ENCODE data around the gene LAGE3. TPM values are rescaled to one million over a fixed set of nuclear protein-coding genes. Genes with fewer than 3 reads are reported as not detected.

Gene LAGE3
- total and polyA plus RNA-seq, 2 of the 8 experiments (the other 6 are each of a cell fraction or from before 2014, with no cell fraction given), result 44.5 to 102 TPM

DNA sequence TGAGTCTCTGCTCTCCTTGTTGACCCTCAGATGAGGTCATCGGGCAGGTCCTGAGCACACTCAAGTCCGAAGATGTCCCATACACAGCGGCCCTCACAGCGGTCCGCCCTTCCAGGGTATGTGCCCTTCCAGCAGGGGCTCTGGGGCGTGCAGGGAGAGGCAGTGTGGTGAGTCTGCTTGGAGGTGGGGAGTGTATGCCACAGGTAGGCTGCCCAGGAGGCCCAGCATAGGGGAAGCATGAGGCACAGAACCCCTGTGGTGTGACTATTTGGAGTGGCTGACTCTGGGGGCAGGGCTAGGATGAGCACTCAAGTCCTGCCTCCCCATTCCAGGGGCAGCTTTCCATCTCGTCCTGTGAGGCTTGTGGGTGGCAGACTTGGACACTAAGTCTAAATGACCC lies 45.5 kb downstream of the LAGE3 start:
- CTCF ChIA-PET (ENCODE audit: partially characterized antibody), result no interaction called here
- Histone ChIP-seq H4K91ac (replicated peaks; ENCODE audit: insufficient read length, low read length) (no peak overlapping the region), H3K23ac (ENCODE audit: insufficient read length) (no peak overlapping the region), H3K9ac (replicated peaks in 1 of 4; ENCODE audit: extremely low read depth in 1 of 4, low read depth in 3 of 4, low read length in 3 of 4) (no peak overlapping the region), H3K4me2 (ENCODE audit: insufficient read depth in 1 of 2, low read depth in 2 of 2, low read length in 2 of 2) (no peak overlapping the region), H3K18ac (ENCODE audit: extremely low read depth, low read length) (no peak overlapping the region), H2BK20ac (ENCODE audit: low read length) (no peak overlapping the region), H2BK5ac (ENCODE audit: low read depth, low read length) (no peak overlapping the region), H3K14ac (ENCODE audit: insufficient read length) (no peak overlapping the region), H2BK120ac (replicated peaks; ENCODE audit: low read depth, low read length) (no peak overlapping the region), H2BK15ac (ENCODE audit: low read length) (no peak overlapping the region), H4K8ac (ENCODE audit: extremely low read depth, insufficient read depth, low read length) (no peak overlapping the region), H3K36me3 (ENCODE audit: control insufficient read depth in 2 of 4, insufficient read depth in 4 of 4, low read length in 3 of 4) (peaks cover 0 to 14% (median 7%) of the 10 kb centered on the region in 4 experiments; a peak in 5 of 8 replicates), H3K27ac (ENCODE audit: low read depth, low read length) (no peak overlapping the region), H4K20me1 (replicated peaks in 1 of 2; ENCODE audit: control insufficient read depth in 1 of 2, insufficient read depth in 2 of 2, low read length in 2 of 2) (peaks cover 0 to 8% of the 10 kb centered on the region in 2 experiments), H2BK12ac (ENCODE audit: low read depth, low read length) (no peak overlapping the region), H3K4ac (replicated peaks; ENCODE audit: insufficient read length, low read depth, low read length) (no peak overlapping the region), H3K4me1 (replicated peaks in 1 of 4; ENCODE audit: control insufficient read depth in 3 of 4, insufficient read depth in 4 of 4, low read length in 3 of 4) (peaks cover 0 to 6% (median 4%) of the 10 kb centered on the region in 4 experiments; a peak in 6 of 7 replicates), H2AK5ac (ENCODE audit: low read depth, low read length) (no peak overlapping the region), H3K4me3 (ENCODE audit: extremely low read depth in 1 of 4, insufficient read depth in 2 of 4, low read depth in 3 of 4, low read length in 4 of 4) (no peak overlapping the region), H3K9me3 (ENCODE audit: insufficient read depth in 2 of 2, low read depth in 1 of 2, low read length in 1 of 2) (no peaks in the 10 kb centered on the region), H3K56ac (replicated peaks; ENCODE audit: insufficient read length, low read depth, low read length) (no peak overlapping the region), H3K79me1 (ENCODE audit: low read depth, low read length) (no peaks in the 10 kb centered on the region), H2AFZ (ENCODE audit: low read length) (no peak overlapping the region), H3K79me2 (ENCODE audit: control insufficient read depth in 1 of 2, insufficient read depth in 2 of 2, low read length in 2 of 2) (peaks cover 3 to 20% of the 10 kb centered on the region in 2 experiments; a peak in 2 of 4 replicates), H3K23me2 (ENCODE audit: low read depth, low read length) (peaks cover 7% of the 10 kb centered on the region; the same call in 1 of the 2 replicates), H3K27me3 (replicated peaks in 1 of 4; ENCODE audit: control insufficient read depth in 3 of 4, extremely low read depth in 1 of 4, insufficient read depth in 3 of 4, low read length in 3 of 4) (no peaks in the 10 kb centered on the region), H4K5ac (ENCODE audit: insufficient read length, low read depth, low read length) (no peak overlapping the region)
- FAIRE-seq (no peak), DNase-seq (ENCODE audit: low read depth in 1 of 2, low spot score in 2 of 2) (no peak)
- 85% methylated on average over 6 of the region's 7 CpGs; no CpG with 5 or more reads in 1 of the 2 experiments for WGBS, 2 experiments (ENCODE audit: extremely low coverage in 1 of 2, insufficient coverage in 1 of 2, insufficient read length in 1 of 2, insufficient replicate concordance in 2 of 2, low coverage in 1 of 2, low lambda C conversion rate in 2 of 2, missing lambda C conversion rate in 1 of 2)
- POLR2A ChIA-PET (ENCODE audit: partially characterized antibody), result no interaction called here
- no peak for TF ChIP-seq KDM1A (IDR thresholded peaks at IDR 0.05; ENCODE audit: borderline replicate concordance, low read length)
- TF ChIP-seq, protein P1, sequence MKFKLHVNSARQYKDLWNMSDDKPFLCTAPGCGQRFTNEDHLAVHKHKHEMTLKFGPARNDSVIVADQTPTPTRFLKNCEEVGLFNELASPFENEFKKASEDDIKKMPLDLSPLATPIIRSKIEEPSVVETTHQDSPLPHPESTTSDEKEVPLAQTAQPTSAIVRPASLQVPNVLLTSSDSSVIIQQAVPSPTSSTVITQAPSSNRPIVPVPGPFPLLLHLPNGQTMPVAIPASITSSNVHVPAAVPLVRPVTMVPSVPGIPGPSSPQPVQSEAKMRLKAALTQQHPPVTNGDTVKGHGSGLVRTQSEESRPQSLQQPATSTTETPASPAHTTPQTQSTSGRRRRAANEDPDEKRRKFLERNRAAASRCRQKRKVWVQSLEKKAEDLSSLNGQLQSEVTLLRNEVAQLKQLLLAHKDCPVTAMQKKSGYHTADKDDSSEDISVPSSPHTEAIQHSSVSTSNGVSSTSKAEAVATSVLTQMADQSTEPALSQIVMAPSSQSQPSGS (IDR thresholded peaks at IDR 0.05; ENCODE audit: low read length), result no peak
- no peak for TF ChIP-seq TEAD4 (IDR thresholded peaks at IDR 0.05; ENCODE audit: low read depth, low read length)
- TF ChIP-seq ZNF274 (IDR thresholded peaks at IDR 0.05; ENCODE audit: borderline replicate concordance, extremely low read depth, low read length), result no peak
- no peak for TF ChIP-seq HDAC2 (IDR thresholded peaks at IDR 0.05; ENCODE audit: borderline replicate concordance in 1 of 2, low read depth in 2 of 2, low read length in 2 of 2)
- no peak for TF ChIP-seq JUN (IDR thresholded peaks at IDR 0.05; ENCODE audit: low read depth, low read length)
- TF ChIP-seq POLR2A (IDR thresholded peaks at IDR 0.05; ENCODE audit: control extremely low read depth in 1 of 2, low read depth in 2 of 2, low read length in 2 of 2), result no peak
- TF ChIP-seq, protein P2, sequence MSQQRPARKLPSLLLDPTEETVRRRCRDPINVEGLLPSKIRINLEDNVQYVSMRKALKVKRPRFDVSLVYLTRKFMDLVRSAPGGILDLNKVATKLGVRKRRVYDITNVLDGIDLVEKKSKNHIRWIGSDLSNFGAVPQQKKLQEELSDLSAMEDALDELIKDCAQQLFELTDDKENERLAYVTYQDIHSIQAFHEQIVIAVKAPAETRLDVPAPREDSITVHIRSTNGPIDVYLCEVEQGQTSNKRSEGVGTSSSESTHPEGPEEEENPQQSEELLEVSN (IDR thresholded peaks at IDR 0.05), result no peak
- no peak for TF ChIP-seq CEBPB (IDR thresholded peaks at IDR 0.05; ENCODE audit: low read depth, low read length)
- no peak for TF ChIP-seq GABPA (IDR thresholded peaks at IDR 0.05; ENCODE audit: borderline replicate concordance, insufficient read depth, low read length)
- TF ChIP-seq FOSL1 (IDR thresholded peaks at IDR 0.05; ENCODE audit: insufficient read depth, low read depth, low read length), result no peak
- TF ChIP-seq BACH1 (IDR thresholded peaks at IDR 0.05; ENCODE audit: low read length), result no peak
- no peak for TF ChIP-seq ASH2L (IDR thresholded peaks at IDR 0.05; ENCODE audit: low read length)
